HG03097 (cell line): ENCODE results near the gene TIGD6.
"Not testable (repeated sequence)": the region's sequence is repeated elsewhere in the genome, so short reads cannot be mapped to it uniquely, and the experiment has no call there.

Experiments used
- ATAC-seq: cut with Tn5 transposase; IDR thresholded peaks from one replicate; pipeline ENCODE4 v1.9.1; 2021; ENCODE audit not compliant: unreplicated experiment, low FRiP score

TIGD6 gene

GRCh38 chr5:149944666-149945065 is 55.8 kb downstream of the TIGD6 start, which contains the start of gene PDE6A:
PDE6A (minus strand) TSS chr5:149944793; CDS start chr5:149944673, 120 bp downstream.
- ATAC-seq = no peak

- not testable (repeated sequence) for ATAC-seq
These were observed 57.1 kb downstream of the TIGD6 start for GRCh38 chr5:149943177-149943949.
